Motor neuron (in vitro differentiated cells): ENCODE results near the gene KLF17. TPM values are rescaled to one million over a fixed set of nuclear protein-coding genes. Genes with fewer than 3 reads are reported as not detected.

Source experiments
- ATAC-seq, 8 experiments: fragments of 200-7000 bp; cut with Tn5 transposase; replicated peaks in 6 of 8; 2 replicates each; pipeline ENCODE4 v1.8.0; 2021; ENCODE audit warnings: mild to moderate bottlenecking in 8 of 8, moderate library complexity in 8 of 8
- H3K27ac ChIP-seq, 2 donors: fragments of 250-450 bp; sonication (Bioruptor Pico); 2 replicates each; pipeline ENCODE4 v1.9.0; 2021; ENCODE audit warnings: antibody characterized with exemption in 2 of 2, mild to moderate bottlenecking in 2 of 2, moderate library complexity in 1 of 2
- H3K4me1 ChIP-seq, 2 donors: fragments of 250-450 bp; sonication (Bioruptor Pico); replicated peaks in 1 of 2; 2 replicates each; pipeline ENCODE4 v1.6.1; 2021; ENCODE audit warnings: antibody characterized with exemption in 2 of 2, mild to moderate bottlenecking in 2 of 2, moderate library complexity in 1 of 2
- H3K4me3 ChIP-seq, 5 donors: fragments of 250-450 bp; sonication (Bioruptor Pico); 2 replicates each; pipeline ENCODE4 v1.9.0; 2021; ENCODE audit warnings: antibody characterized with exemption in 5 of 5, mild to moderate bottlenecking in 5 of 5, moderate library complexity in 4 of 5
- WGBS, 10 experiments: fragments of 450-650 bp; shearing (Covaris generic); methylation state at CpG; one replicate each; pipeline ENCODE4 v1.0.0; 2022; 5-methylcytosine and 5-hydroxymethylcytosine counted together
- in situ Hi-C, 9 experiments: fragments of 400-800 bp; cut with MboI; loops; one replicate each; pipeline ENCODE4 v1.15.0; 2021; ENCODE audit warnings: low sequenced_read_pairs in 9 of 9, low pct_unique_long_range_greater_than_20kb in 2 of 9; ENCODE audit not compliant: unreplicated experiment in 9 of 9
- total RNA-seq, 8 experiments: library from RNA; unstranded; fragments of 300-600 nt; gene quantifications; 2 replicates each; pipeline versions ENCODE4 v1.2.3 to v1.2.4, GENCODE V29; 2022

KLF17 gene, protein sequence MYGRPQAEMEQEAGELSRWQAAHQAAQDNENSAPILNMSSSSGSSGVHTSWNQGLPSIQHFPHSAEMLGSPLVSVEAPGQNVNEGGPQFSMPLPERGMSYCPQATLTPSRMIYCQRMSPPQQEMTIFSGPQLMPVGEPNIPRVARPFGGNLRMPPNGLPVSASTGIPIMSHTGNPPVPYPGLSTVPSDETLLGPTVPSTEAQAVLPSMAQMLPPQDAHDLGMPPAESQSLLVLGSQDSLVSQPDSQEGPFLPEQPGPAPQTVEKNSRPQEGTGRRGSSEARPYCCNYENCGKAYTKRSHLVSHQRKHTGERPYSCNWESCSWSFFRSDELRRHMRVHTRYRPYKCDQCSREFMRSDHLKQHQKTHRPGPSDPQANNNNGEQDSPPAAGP
- under 1 TPM in 5 of 8 experiments, not detected in 3; 0.09 to 0.62 (median 0.17) TPM for total RNA-seq

DNA sequence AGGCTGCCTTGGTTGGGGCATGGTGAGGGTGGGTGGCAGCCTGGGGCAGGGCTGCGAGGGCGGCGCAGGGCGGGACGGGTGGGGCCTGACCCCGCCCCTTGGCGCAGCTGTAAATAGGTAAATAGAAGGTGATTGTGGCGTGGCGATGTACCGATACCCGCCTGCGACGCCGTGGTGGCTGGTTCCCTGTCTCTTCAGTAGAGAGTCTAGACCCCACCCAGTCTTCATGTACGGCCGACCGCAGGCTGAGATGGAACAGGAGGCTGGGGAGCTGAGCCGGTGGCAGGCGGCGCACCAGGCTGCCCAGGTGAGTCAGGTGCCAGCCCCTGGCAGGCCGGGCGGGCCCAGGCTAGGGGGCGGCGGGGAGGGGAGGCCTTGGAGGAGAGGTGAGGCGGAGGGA, at the start of gene KLF17:
Gene KLF17 (plus strand): TSS at position 140 of the 400 bp plus-strand sequence. CDS start 87 bp downstream, at position 227.
- no peak within 1 kb of the TSS for H3K27ac ChIP-seq
- ATAC-seq = no peak
- no peaks in the 10 kb centered on the region for H3K4me1 ChIP-seq
- no CpG with 5 or more reads among the region's 25 CpGs for WGBS, 10 experiments
- no peak within 1 kb of the TSS for H3K4me3 ChIP-seq
- in situ Hi-C loops = no loop called here

DNA sequence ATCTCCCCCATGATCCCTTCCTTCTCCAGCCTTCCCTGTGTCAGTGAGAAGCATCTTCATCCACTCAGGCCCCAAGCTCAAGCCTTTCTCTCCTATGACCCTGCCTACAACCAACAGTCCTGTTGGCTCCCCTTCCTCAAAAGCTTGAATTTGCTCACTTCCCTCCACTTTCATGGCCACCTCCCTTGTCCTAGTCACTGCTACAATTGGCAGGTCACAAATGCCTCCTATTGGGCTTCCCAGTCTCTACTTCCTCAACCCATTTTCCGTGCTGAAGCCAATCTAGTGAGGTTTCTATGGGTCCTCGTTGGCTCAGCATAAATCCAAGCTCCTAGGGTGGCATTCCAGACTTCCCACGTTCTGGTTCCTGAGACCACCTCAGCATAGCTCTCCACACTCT, 47.2 kb upstream of the KLF17 start:
- no peak for ATAC-seq
- H3K27ac ChIP-seq = no peak overlapping the region
- WGBS, 10 experiments = 50 to 80% (median 64%) methylated on average over 1 to 3 of the region's 3 CpGs; no CpG with 5 or more reads in 4 of the 10 experiments
- in situ Hi-C loops = no loop called here
- H3K4me1 ChIP-seq = peaks cover 19 to 29% of the 10 kb centered on the region in 2 donors
- no peak overlapping the region for H3K4me3 ChIP-seq

DNA sequence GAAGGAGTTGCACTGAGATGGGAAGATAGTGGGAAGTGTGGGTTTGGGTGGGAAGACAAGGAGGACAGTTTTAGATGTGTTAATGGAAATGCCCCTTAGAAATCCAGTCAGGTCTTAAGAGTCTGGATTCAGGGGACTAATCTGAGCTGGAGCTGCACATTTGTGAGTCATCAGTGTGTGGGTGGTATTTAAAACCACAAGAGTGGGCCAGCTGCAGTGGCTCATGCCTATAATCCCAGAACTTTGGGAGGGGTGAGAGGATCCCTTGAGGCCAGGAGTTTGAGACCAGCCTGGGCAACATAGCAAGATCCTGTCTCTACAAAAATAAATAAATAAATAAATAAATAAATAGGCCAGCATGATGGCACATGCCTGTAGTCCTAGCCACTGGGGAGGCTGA, 46.4 kb upstream of the KLF17 start:
- peak in 2 of 8 experiments; percentile 36 to 54 for ATAC-seq
- no peak overlapping the region for H3K27ac ChIP-seq
- H3K4me3 ChIP-seq = no peak overlapping the region
- peaks cover 19 to 26% of the 10 kb centered on the region in 2 donors for H3K4me1 ChIP-seq
- in situ Hi-C loops = no loop called here

DNA sequence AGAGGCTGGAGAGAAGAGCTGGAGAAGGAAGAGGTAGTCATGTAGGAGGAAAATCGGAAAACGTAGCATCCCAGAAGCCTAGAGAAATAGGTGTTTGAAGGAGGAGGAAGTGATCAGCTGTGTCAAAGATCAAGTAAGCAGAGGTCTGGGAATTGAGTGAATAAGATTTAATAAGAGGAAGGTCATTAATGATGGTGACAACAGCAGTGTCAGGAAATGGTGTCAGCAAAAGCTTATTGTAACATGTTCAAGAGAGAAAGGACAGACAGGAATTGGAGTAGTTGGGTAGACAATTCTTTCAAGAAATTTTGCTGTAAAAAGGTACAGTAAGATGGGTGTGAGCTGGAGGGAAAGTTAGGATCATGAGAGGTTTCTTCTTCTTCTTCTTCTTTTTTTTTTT, 45.8 kb upstream of the KLF17 start:
- no peak for ATAC-seq

DNA sequence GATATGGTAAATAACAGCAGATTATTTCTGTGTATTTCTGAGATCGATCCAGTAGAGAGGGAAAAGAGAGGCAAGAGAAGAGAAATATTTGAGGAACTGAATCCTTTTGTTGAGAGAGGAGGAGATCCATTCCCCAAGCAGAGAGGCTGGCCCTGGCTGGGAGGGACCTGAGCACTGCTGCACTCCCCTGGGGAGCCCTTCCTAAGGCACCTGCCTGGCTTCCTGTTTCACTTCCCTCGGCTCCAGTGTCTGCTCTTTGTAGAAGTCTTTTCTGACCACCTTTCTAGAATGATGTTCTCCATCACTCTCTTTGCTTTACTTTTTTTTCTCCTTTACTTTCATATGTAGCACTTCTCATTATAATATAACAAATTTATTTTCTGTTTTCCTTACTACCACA, 45.1 kb upstream of the KLF17 start:
- WGBS, 10 experiments = 0 to 79% (median 48%) methylated on average over 1 to 2 of the region's 2 CpGs
- Histone ChIP-seq H3K27ac (no peak overlapping the region), H3K4me3 (no peak overlapping the region), H3K4me1 (peaks cover 14 to 19% of the 10 kb centered on the region in 2 donors)
- no peak for ATAC-seq
- in situ Hi-C loops = no loop called here

More for the DNA sequence above, 45.8 kb upstream of the KLF17 start:
- Histone ChIP-seq H3K27ac (no peak overlapping the region), H3K4me1 (peaks cover 19 to 20% of the 10 kb centered on the region in 2 donors), H3K4me3 (no peak overlapping the region)
- 51 to 100% (median 87%) methylated on average over 1 to 2 of the region's 2 CpGs; no CpG with 5 or more reads in 1 of the 10 experiments for WGBS, 10 experiments
- in situ Hi-C loops = no loop called here

DNA sequence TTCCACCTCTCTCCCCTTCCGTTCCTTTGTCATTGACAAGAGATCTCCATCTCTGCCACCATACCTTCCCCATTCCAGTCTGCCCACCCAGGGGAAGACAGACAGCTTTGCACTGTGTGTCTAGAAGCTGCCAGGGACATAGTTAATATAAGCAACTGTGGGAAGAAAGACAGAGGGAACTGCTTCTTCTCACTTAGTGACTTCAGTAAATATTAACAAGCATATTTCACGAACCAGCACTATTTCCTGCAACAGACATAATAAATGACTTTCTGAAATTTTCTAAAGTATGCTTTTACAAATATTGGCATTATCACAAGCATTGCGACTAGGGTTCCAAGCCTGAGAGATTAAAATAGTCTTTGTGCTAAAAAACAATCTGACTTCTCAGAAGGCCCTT, 44.2 kb upstream of the KLF17 start:
- no peak for ATAC-seq
- WGBS, 10 experiments = 30 to 100% (median 85%) methylated on average over 1 to 3 of the region's 3 CpGs
- H3K27ac ChIP-seq = no peak overlapping the region
- no peak overlapping the region for H3K4me3 ChIP-seq
- peaks cover 11 to 15% of the 10 kb centered on the region in 2 donors for H3K4me1 ChIP-seq
- in situ Hi-C loops = no loop called here

DNA sequence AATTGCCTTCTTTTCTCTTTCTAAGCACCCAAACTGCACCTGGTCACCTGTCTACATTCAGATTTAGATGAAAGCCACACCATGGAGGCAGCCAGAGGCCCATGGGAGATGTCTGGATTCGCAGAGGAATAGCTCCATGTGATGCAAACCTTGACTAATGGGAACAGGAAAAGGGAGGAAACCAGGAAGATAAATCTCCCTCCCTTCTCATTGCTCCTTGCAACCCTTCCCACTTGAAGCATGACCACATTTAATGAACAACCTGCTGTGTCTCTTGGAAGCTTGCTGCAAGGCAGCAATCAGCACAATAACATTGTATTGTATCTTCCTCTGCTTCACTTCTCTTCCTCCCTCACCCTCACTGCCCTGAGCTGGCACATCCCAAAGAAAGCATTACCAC, 42.6 kb upstream of the KLF17 start:
- WGBS, 10 experiments = 0 to 71% (median 24%) methylated on average over 1 of the region's 1 CpG; no CpG with 5 or more reads in 4 of the 10 experiments

DNA sequence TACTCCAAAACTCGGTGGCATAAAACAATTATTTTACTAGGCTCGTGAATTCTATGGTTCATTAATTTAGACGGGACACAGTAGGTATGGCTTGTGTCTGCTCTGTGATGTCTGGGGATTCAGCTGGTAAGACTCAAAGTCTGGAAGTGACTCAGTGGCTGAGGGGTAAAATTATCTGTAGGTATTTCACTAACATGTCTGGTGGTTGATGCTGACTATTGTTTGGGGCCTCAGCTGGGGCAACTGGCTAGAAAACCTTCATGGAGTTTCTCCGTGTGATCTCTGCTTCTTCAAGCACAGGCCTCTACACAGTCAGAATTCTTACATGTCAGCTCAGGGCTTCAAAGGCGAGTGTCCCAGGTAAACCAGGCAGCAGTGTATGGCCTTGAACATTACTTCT, 41.2 kb upstream of the KLF17 start:
- WGBS, 10 experiments = 40 to 100% (median 87%) methylated on average over 1 to 5 of the region's 5 CpGs
- ATAC-seq = no peak
- H3K4me3 ChIP-seq = no peak overlapping the region
- in situ Hi-C loops = no loop called here
- H3K4me1 ChIP-seq = peaks cover 11 to 15% of the 10 kb centered on the region in 2 donors
- no peak overlapping the region for H3K27ac ChIP-seq

More for the DNA sequence above, 42.6 kb upstream of the KLF17 start:
- Histone ChIP-seq H3K27ac (no peak overlapping the region), H3K4me3 (no peak overlapping the region), H3K4me1 (peaks cover 11 to 15% of the 10 kb centered on the region in 2 donors)
- peak in 7 of 8 experiments; percentile 21 to 94 (median 72) for ATAC-seq
- in situ Hi-C loops = no loop called here

DNA sequence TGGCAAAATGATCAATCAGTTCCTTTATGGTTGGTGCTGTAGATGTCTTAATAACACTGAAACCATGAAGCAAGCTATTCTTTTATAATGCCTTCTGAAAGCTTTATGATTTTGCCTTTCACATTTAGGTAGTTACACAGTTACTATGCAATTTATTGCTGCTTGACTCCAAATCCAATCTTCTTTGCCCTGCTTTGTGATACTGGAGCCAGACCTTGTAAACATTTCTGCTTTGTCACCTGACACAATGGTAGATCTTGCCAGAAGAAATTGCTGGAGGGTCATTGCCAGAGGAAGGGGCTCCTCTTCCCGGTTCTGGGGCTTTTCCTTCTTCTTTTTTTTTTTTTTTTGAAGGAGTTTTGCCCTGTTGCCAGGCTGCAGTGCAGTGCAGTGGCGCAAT, 40.5 kb upstream of the KLF17 start:
- 17 to 53% (median 40%) methylated on average over 1 to 2 of the region's 2 CpGs; no CpG with 5 or more reads in 7 of the 10 experiments for WGBS, 10 experiments

DNA sequence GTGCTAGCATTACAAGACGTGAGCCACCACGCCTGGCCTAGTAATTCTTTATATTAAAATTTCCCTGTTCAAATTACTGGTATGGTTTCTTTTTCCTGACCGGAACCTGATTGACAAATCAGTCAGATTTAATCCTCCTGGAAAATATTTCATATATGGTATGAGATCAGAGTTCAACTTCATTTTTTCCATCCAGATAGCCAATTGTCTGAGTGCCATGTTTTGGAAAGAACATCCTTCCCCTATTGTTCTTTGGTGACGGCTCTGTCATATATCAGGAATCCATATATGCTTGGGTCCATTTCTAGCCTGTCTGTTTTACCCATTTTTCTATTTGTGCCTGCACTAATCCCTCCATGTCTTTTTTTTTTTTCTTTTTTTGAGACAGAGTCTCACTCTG, 39.1 kb upstream of the KLF17 start:
- in situ Hi-C loops = no loop called here
- Histone ChIP-seq H3K27ac (no peak overlapping the region), H3K4me3 (no peak overlapping the region), H3K4me1 (peaks cover 11 to 15% of the 10 kb centered on the region in 2 donors)
- ATAC-seq = no peak
- WGBS, 10 experiments = 52 to 100% (median 87%) methylated on average over 1 to 4 of the region's 4 CpGs

More for the DNA sequence above, 40.5 kb upstream of the KLF17 start:
- peak in 5 of 8 experiments; percentile 17 to 67 (median 21) for ATAC-seq
- in situ Hi-C loops = no loop called here
- H3K27ac ChIP-seq = no peak overlapping the region
- H3K4me3 ChIP-seq = no peak overlapping the region
- peaks cover 11 to 15% of the 10 kb centered on the region in 2 donors for H3K4me1 ChIP-seq

DNA sequence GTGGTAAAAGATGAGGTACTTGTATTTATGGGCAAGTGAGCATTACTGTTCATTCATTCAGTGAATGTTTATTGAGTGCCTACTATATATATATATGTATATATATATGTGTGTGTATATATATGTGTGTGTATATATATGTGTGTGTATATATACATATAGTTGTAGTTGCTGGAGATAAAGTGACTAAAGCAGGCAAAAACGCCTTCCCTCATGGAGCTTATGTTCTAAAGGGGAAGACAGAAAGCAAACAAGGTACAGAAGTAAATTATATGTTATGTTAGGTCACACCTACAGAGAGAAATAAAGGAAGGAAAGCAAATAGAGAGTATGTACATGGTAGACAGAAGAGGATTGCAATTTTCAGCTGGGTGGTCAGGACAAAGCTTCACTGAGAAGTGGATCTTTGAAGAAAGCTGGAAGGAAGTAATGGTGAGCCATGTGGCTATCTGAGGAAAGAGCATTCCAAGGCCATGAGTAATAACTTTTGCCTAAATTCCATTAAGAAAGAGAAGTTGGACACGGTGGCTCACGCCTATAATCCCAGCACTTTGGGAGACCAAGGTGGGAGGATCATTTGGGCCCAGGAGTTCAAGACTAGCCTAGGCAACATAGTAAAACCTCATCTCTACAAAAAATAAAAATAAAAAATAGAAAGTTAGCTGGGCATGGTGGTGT, 33.5 kb upstream of the KLF17 start:
- ATAC-seq = peak in 2 of 8 experiments; percentile 43 to 53
- Histone ChIP-seq H3K4me1 (peaks cover 5% of the 10 kb centered on the region in 2 donors), H3K27ac (no peak overlapping the region), H3K4me3 (no peak overlapping the region)
- 13 to 100% (median 67%) methylated on average over 1 to 3 of the region's 3 CpGs; no CpG with 5 or more reads in 1 of the 10 experiments for WGBS, 10 experiments
- in situ Hi-C loops = no loop called here

DNA sequence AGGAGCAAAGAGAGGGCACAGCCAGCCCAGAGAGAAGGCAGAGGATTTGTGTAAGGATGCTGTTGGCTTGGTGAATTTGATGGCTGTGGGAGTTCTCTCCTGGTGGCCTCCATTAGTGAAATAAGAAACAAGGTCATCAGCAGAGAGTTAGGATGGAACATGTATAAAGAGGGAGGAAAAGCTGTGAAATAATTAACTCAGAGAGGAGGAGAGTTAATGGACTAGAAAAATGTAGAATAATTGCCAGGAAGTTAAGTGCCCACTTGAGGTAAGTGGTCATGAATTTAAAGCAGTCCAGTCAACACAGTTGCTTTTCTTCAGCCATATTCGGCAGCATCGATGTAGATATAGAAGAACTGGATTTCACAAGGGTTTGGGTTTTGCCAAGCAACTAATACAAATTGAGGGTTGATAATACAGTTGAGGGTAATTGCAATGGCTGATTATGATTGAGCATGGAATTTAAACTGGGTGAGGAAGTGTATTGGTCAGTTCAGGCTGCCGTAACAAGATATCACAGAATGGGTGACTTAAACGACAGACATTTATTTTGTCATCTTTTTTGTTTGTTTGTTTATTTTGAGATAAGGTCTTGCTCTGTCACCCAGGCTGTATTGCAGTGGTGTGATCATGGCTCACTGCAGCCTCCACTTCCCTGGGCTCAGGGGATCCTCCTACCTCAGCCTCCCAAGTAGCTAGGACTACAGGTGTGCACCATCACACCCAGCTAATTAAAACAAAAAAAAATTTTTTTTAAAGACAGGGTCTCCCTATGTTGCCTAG, 31.7 kb upstream of the KLF17 start:
- ATAC-seq = peak in 2 of 8 experiments; percentile 12 to 50
- in situ Hi-C loops = no loop called here
- Histone ChIP-seq H3K4me3 (no peak overlapping the region), H3K4me1 (peaks cover 5% of the 10 kb centered on the region in 2 donors), H3K27ac (no peak overlapping the region)
- WGBS, 10 experiments = 88 to 100% (median 92%) methylated on average over 1 to 4 of the region's 4 CpGs
